Right lobe of liver (tissue), 6 donors: ENCODE results near the gene GAS2L1. TPM values are rescaled to one million over a fixed set of nuclear protein-coding genes. Genes with fewer than 3 reads are reported as not detected.

Source experiments
- ATAC-seq, 4 donors: fragments of 200-7000 bp; cut with Tn5 transposase; one replicate each; pipeline ENCODE4 v1.9.1; 2020; ENCODE audit warnings: mild to moderate bottlenecking in 4 of 4, moderate library complexity in 4 of 4
- DNase-seq, 3 donors: peaks; one replicate each; pipeline ENCODE4 v3.0.0-alpha.2; 2020
- H3K27ac ChIP-seq, 3 donors: fragments of 200-600 bp; one replicate each; pipeline ENCODE4 v1.8.0; 2022
- H3K27me3 ChIP-seq, 2 donors: fragments of 200-600 bp; one replicate each; pipeline ENCODE4 v1.8.0; 2022
- H3K36me3 ChIP-seq, 4 donors: fragments of 200-600 bp; sonication (generic) in 1 of 4; one replicate each; pipeline versions ENCODE4 v1.5.1 to v1.8.0; 2017 to 2022; ENCODE audit warnings: control low read depth in 1 of 4
- H3K4me1 ChIP-seq, 4 donors: fragments of 200-600 bp; sonication (generic) in 1 of 4; one replicate each; pipeline versions ENCODE4 v1.5.1 to v1.8.0; 2017 to 2022; ENCODE audit warnings: control low read depth in 1 of 4
- H3K4me3 ChIP-seq, 3 donors: fragments of 200-600 bp; one replicate each; pipeline ENCODE4 v1.8.0; 2022
- H3K9me3 ChIP-seq, 4 donors: fragments of 200-600 bp; sonication (generic) in 1 of 4; one replicate each; pipeline versions ENCODE4 v1.5.1 to v1.8.0; 2017 to 2022; ENCODE audit warnings: control low read depth in 1 of 4
- POLR2A ChIP-seq: fragments of 450-650 bp; IDR thresholded peaks from one replicate; pipeline ENCODE4 v1.6.1; 2017; ENCODE audit warnings: antibody characterized with exemption, mild to moderate bottlenecking
- WGBS: methylation state at CpG from one replicate; pipeline ENCODE4 v1.1.6; 2018; ENCODE audit warnings: low coverage, low lambda C conversion rate; ENCODE audit not compliant: insufficient coverage; ENCODE audit errors: missing lambda C conversion rate; 5-methylcytosine and 5-hydroxymethylcytosine counted together
- intact Hi-C, 2 donors: fragments of 100-400 bp; cut with DNase I; formaldehyde crosslinking; loops; one replicate each; pipeline versions ENCODE4 v1.11.2 to v1.14.1; 2022
- total RNA-seq, 6 experiments: library from RNA; depleted of rRNA in 2 of 6; stranded (reverse); fragments of >200 nt in 2 of 6; fragmentation: NEBNext Ultra II Directional in 3 of 6; extraction: Animal tissue kit (Norgen Biotek cat#: 25700) in 3 of 6; gene quantifications; one replicate each; pipeline versions ENCODE4 v1.1.0 to v1.2.4, GENCODE V29; 2016 to 2023
- TF ChIP-seq, protein P1 (sequence below), 4 donors: fragments of 200-600 bp in 3 of 4; fragments of 450-650 bp in 1 of 4; IDR thresholded peaks; one replicate each; pipeline versions ENCODE4 v1.5.1 to v1.8.0; 2016 to 2022; ENCODE audit warnings: antibody characterized with exemption in 4 of 4, mild to moderate bottlenecking in 2 of 4
- donor health status: DM: no; HTN: yes; CAD: no.
- donor health status: DM: no; HTN: no; CAD: no.
- donor health status: DM: no; HTN: no; CAD: no.
- donor health status: DM: no; HTN: yes; CAD: no.
- donor health status: DM: no; HTN: yes; CAD: no.

Gene GAS2L1
- total RNA-seq, 6 experiments from 2014 or later, result 8.9 to 15.8 (median 11.5) TPM

DNA sequence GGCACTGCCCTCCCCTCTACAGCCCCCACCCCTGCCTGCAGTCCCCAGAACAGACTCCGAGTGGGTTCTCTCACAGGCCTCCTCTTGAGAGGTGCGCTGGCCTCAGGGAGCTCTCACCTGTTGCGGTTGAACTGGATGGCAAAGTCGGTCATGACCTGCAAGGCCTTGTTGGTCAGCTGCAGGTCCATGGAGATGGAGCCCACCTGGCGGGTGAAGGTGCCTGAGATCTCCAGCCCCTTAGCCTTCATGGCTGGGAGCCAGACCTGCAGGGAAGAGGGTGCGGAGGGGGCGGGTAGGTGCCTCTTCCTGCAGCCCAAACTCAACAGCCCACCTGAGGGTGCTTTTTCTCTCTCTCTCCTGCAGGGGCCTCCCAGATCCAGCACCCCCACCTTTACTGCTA is 27.7 kb downstream of the GAS2L1 start:
- no peaks in the 10 kb centered on the region for H3K9me3 ChIP-seq
- intact Hi-C loops, result no loop called here
- TF ChIP-seq, protein P1, sequence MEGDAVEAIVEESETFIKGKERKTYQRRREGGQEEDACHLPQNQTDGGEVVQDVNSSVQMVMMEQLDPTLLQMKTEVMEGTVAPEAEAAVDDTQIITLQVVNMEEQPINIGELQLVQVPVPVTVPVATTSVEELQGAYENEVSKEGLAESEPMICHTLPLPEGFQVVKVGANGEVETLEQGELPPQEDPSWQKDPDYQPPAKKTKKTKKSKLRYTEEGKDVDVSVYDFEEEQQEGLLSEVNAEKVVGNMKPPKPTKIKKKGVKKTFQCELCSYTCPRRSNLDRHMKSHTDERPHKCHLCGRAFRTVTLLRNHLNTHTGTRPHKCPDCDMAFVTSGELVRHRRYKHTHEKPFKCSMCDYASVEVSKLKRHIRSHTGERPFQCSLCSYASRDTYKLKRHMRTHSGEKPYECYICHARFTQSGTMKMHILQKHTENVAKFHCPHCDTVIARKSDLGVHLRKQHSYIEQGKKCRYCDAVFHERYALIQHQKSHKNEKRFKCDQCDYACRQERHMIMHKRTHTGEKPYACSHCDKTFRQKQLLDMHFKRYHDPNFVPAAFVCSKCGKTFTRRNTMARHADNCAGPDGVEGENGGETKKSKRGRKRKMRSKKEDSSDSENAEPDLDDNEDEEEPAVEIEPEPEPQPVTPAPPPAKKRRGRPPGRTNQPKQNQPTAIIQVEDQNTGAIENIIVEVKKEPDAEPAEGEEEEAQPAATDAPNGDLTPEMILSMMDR (IDR thresholded peaks at IDR 0.05), result no peak
- no peak for TF ChIP-seq POLR2A
- DNase-seq, result peak in 1 of 3 donors; percentile 49
- WGBS, result no CpG with 5 or more reads among the region's 7 CpGs
- no peaks in the 10 kb centered on the region for H3K27me3 ChIP-seq
- ATAC-seq, result no peak
- H3K27ac ChIP-seq, result peak overlapping the region in 1 of 3 donors; percentile 88
- H3K4me3 ChIP-seq, result no peak overlapping the region
- peaks cover 0 to 40% (median 17%) of the 10 kb centered on the region in 4 donors for H3K4me1 ChIP-seq
- peaks cover 0 to 50% (median 11%) of the 10 kb centered on the region in 4 donors for H3K36me3 ChIP-seq

DNA sequence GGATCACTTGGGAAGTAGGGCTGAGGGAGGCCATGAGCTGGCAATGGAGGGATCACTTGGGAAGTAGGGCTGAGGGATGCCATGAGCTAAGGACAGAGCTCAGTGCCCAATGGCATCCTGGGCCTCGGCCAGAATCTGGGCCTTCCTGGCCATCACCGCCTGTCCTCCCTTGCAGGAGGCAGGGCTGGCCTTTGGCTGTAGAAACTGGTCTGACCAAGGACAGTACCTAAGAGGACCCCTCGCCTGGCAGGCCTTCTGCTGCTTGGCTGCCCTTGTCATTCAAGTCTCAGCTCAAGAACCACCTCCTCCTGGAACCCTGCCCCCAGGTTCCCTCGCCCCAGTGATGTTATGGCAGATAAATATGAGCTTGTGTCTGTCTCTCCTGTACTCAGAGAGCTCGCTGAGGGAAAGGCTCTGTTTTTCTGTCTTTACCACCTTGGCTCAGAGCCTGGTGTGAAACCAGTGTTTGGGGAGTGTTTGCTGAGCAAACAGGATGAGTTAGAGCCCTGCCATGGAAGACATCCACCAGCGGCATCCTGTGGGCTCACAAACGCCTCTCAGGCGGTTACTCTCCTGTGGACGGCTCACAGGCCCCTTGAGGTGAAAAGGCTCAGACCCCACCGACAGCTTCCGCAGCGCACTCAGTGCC is 28.4 kb downstream of the GAS2L1 start:
- Histone ChIP-seq H3K36me3 (peaks cover 0 to 46% (median 12%) of the 10 kb centered on the region in 4 donors), H3K4me1 (peaks cover 0 to 40% (median 17%) of the 10 kb centered on the region in 4 donors), H3K27ac (peak overlapping the region in 2 of 3 donors; percentile 40 to 88), H3K9me3 (no peaks in the 10 kb centered on the region), H3K27me3 (no peaks in the 10 kb centered on the region), H3K4me3 (no peak overlapping the region)
- DNase-seq, result peak in 2 of 3 donors; percentile 61 to 73
- ATAC-seq, result peak; percentile 45 to 61 (median 50)
- 11% methylated on average over 2 of the region's 12 CpGs for WGBS
- TF ChIP-seq, protein P1 (IDR thresholded peaks at IDR 0.05), result no peak
- TF ChIP-seq POLR2A, result no peak
- intact Hi-C loops, result no loop called here

DNA sequence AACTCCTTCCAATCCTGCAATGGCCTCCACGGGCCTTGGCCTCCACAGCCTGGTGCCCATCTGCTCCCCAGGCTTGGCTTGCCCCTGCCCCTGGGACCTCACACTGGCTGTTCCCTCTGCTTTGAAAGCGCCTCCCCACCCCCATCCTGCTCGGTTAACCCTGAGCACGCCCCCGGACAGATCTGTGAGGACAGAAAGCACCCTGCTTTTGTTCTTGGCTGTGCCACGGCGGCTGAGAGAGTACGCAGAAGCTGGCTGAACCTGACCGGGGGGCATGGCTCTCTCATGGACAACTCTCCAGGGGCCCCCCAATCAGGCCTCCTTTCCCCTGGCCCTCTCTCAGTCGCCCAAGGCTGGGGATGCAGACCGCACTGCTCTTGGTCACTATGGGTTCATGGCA is 29.2 kb downstream of the GAS2L1 start:
- H3K27me3 ChIP-seq, result no peaks in the 10 kb centered on the region
- WGBS, result 88% methylated on average over 3 of the region's 11 CpGs

DNA sequence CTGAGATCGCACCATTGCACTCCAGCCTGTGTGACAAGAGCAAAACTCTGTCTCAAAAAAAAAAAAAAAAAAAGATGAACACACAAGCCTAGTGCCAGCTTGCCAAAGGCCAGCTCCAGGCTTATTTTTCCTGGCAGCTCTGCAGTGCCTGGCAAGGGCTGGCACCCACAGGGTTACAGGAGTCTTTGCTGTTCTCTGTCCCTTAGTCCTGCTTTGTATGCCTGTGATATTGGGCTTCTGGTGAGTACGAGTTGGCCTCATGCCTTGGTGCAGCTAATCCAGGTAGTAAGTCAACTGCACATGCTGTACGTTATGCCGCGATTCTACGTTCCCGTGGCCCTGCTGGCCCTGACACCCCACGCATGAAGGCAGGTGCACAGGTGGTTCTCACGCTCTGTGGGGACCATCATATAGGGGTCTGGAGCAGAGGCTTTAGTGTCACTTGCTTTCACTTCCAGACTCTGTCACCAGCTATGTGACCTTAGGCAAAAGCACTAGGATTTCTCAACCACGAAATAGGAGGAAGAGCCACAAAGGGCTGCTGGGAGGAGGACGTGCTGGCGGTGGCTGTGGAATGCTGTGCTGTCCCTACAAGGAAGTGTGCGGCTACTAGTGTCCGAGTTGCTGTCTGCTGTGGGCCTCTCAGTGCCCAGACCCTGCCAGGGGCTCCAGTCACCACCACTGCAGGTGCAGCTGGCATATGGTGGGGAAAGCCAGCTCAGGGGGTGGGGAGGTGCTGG is 30.5 kb downstream of the GAS2L1 start:
- WGBS, result 10% methylated on average over 7 of the region's 14 CpGs
- H3K36me3 ChIP-seq, result peaks cover 7 to 46% (median 18%) of the 10 kb centered on the region in 4 donors
- no peaks in the 10 kb centered on the region for H3K9me3 ChIP-seq
- no peak for TF ChIP-seq POLR2A
- TF ChIP-seq, protein P1 (IDR thresholded peaks at IDR 0.05), result no peak
- H3K27ac ChIP-seq, result peak overlapping the region; percentile 80 to 88 (median 80)
- peaks cover 0 to 40% (median 17%) of the 10 kb centered on the region in 4 donors for H3K4me1 ChIP-seq
- peak; percentile 65 to 92 (median 91) for DNase-seq
- intact Hi-C loops, result no loop called here
- H3K27me3 ChIP-seq, result no peaks in the 10 kb centered on the region
- peak; percentile 81 to 86 (median 84) for ATAC-seq
- peak overlapping the region in 2 of 3 donors; percentile 9 to 37 for H3K4me3 ChIP-seq

More for the DNA sequence above, 29.2 kb downstream of the GAS2L1 start:
- intact Hi-C loops, result no loop called here
- H3K4me3 ChIP-seq, result no peak overlapping the region
- TF ChIP-seq, protein P1 (IDR thresholded peaks at IDR 0.05), result no peak
- no peak for TF ChIP-seq POLR2A
- ATAC-seq (no peak), DNase-seq (no peak)
- H3K36me3 ChIP-seq, result peaks cover 4 to 43% (median 16%) of the 10 kb centered on the region in 4 donors
- H3K9me3 ChIP-seq, result no peaks in the 10 kb centered on the region
- H3K4me1 ChIP-seq, result peaks cover 0 to 40% (median 17%) of the 10 kb centered on the region in 4 donors
- H3K27ac ChIP-seq, result peak overlapping the region in 1 of 3 donors; percentile 88
